T-cell (primary cell): ENCODE data around the gene GRPEL1. TPM values are rescaled to one million over a fixed set of nuclear protein-coding genes. Genes with fewer than 3 reads are reported as not detected.

Experiments
- ATAC-seq, 4 experiments: fragments of 200-7000 bp in 3 of 4; fragments of 150-1000 bp in 1 of 4; cut with Tn5 transposase; replicated peaks in 1 of 4; 1 replicate in 3 of 4; 2 replicates in 1 of 4; pipeline ENCODE4 v1.10.0; 2021; ENCODE audit warnings: moderate library complexity in 3 of 4, mild to moderate bottlenecking in 2 of 4, moderate number of reproducible peaks in 1 of 4
- CTCF ChIA-PET, 2 donors: fragments of 300-600 bp; sonication (Branson Sonifier 250); formaldehyde crosslinking; loops; one replicate each; lab custom pipeline; 2022; ENCODE audit warnings: antibody characterized with exemption in 2 of 2; lab: Charles Lee
- POLR2A ChIA-PET, 2 donors: fragments of 300-600 bp; sonication (Branson Sonifier 250); formaldehyde crosslinking; loops; one replicate each; lab custom pipeline; 2022; ENCODE audit warnings: antibody characterized with exemption in 2 of 2; lab: Charles Lee
- DNase-seq, 35 experiments: peaks; one replicate each; pipeline versions ENCODE4 v3.0.0 to v3.0.0-alpha.2; 2013 to 2023
- H3K27ac ChIP-seq: one replicate; pipeline ENCODE4 v1.5.1; 2013; ENCODE audit warnings: low read length
- H3K27me3 ChIP-seq, 2 experiments: replicated peaks in 1 of 2; 1 replicate in 1 of 2; 2 replicates in 1 of 2; pipeline versions ENCODE4 v1.6.1 to v1.7.0; 2013; ENCODE audit warnings: low read length in 1 of 2, mixed read lengths in 1 of 2; ENCODE audit not compliant: control insufficient read depth in 2 of 2, insufficient read depth in 2 of 2; ENCODE audit errors: extremely low read depth in 1 of 2
- H3K36me3 ChIP-seq, 2 donors: 1 replicate in 1 of 2; 2 replicates in 1 of 2; pipeline versions ENCODE4 v1.6.1 to v1.7.0; 2013; ENCODE audit warnings: low read length in 1 of 2; ENCODE audit not compliant: control insufficient read depth in 2 of 2, insufficient read depth in 1 of 2; ENCODE audit errors: extremely low read depth in 1 of 2
- H3K4me1 ChIP-seq, 2 experiments: 1 replicate in 1 of 2; 2 replicates in 1 of 2; pipeline versions ENCODE4 v1.6.1 to v1.7.0; 2013; ENCODE audit warnings: low read length in 2 of 2, mixed read lengths in 1 of 2; ENCODE audit not compliant: insufficient read depth in 2 of 2, control insufficient read depth in 1 of 2; ENCODE audit errors: extremely low read depth in 1 of 2
- H3K4me3 ChIP-seq, 2 donors: 1 replicate in 1 of 2; 2 replicates in 1 of 2; pipeline versions ENCODE4 v1.5.1 to v1.7.0; 2013; ENCODE audit warnings: mild to moderate bottlenecking in 2 of 2, low read length in 1 of 2, moderate library complexity in 1 of 2; ENCODE audit not compliant: control insufficient read depth in 1 of 2; ENCODE audit errors: extremely low read depth in 1 of 2
- H3K9me3 ChIP-seq: 2 replicates; pipeline ENCODE4 v1.7.0; 2013
- H3K27ac Mint-ChIP-seq, 2 donors: one replicate each; pipeline ENCODE4 v1.8.0; 2020 to 2021; ENCODE audit warnings: mild to moderate bottlenecking in 2 of 2, mixed read lengths in 2 of 2
- H3K27me3 Mint-ChIP-seq, 2 donors: one replicate each; pipeline ENCODE4 v1.8.0; 2021 to 2022; ENCODE audit warnings: mixed read lengths in 2 of 2
- H3K36me3 Mint-ChIP-seq: one replicate; pipeline ENCODE4 v1.8.0; 2021; ENCODE audit warnings: mixed read lengths
- H3K4me1 Mint-ChIP-seq, 3 donors: one replicate each; pipeline ENCODE4 v1.8.0; 2020 to 2022; ENCODE audit warnings: mixed read lengths in 3 of 3, mild to moderate bottlenecking in 1 of 3
- H3K4me3 Mint-ChIP-seq, 3 donors: one replicate each; pipeline ENCODE4 v1.8.0; 2020 to 2022; ENCODE audit warnings: mild to moderate bottlenecking in 3 of 3, mixed read lengths in 3 of 3, moderate library complexity in 3 of 3
- H3K9me3 Mint-ChIP-seq, 3 donors: one replicate each; pipeline ENCODE4 v1.8.0; 2020 to 2022; ENCODE audit warnings: mixed read lengths in 3 of 3
- WGBS: methylation state at CpG from one replicate; pipeline ENCODE4 v1.1.5; 2013; ENCODE audit warnings: missing lambda C conversion rate; ENCODE audit not compliant: insufficient coverage; 5-methylcytosine and 5-hydroxymethylcytosine counted together
- total RNA-seq, 35 experiments: library from RNA in 6 of 35; stranded (reverse) in 6 of 35; fragments of 120-200 nt in 1 of 35; gene quantifications; one replicate each; pipeline versions ENCODE4 v1.2.1 to v1.2.4 and lab custom pipeline; 2013 to 2026

The GRPEL1 gene
- total RNA-seq, 5 donors from 2014 or later (not counting 1 experiment from before 2014, with no cell fraction given) = 29.9 to 54.6 (median 36.8) TPM

DNA sequence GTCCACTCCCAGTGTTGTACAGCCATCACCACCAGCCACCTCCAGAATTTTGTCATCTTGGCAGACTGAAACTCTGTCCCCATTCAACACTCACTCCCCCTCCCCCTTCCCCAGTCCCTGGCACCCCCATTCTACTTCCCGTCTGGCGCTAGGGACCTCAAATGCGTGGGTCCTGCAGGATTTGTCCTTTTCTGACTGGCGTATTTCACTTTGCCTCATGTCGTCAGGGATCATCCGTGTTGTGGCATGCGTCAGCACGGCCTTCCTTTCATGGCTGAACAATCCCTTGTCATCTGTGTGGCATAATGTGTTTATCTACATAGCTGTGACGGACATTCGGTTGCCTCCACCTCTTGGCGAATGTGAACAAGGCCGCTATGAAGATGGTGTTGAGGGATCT, 19.2 kb downstream of the GRPEL1 start:
- H3K4me3 ChIP-seq = no peak overlapping the region
- ATAC-seq (no peak), DNase-seq (no peak)
- Mint-ChIP-seq H3K27ac (peak overlapping the region in 1 of 2 donors; percentile 79), H3K9me3 (no peaks in the 10 kb centered on the region), H3K36me3 (peaks cover 11% of the 10 kb centered on the region), H3K27me3 (no peaks in the 10 kb centered on the region), H3K4me3 (peak overlapping the region in 1 of 3 donors; percentile 40), H3K4me1 (peaks cover 63 to 75% (median 71%) of the 10 kb centered on the region in 3 donors)
- ChIA-PET POLR2A (no interaction called here), CTCF (no interaction called here)
- H3K27ac ChIP-seq = no peak overlapping the region
- H3K4me1 ChIP-seq = peaks cover 16 to 85% of the 10 kb centered on the region in 2 experiments
- no peaks in the 10 kb centered on the region for H3K9me3 ChIP-seq
- 100% methylated on average over 8 of the region's 12 CpGs for WGBS
- peaks cover 0 to 35% of the 10 kb centered on the region in 2 donors for H3K36me3 ChIP-seq
- H3K27me3 ChIP-seq = no peaks in the 10 kb centered on the region

DNA sequence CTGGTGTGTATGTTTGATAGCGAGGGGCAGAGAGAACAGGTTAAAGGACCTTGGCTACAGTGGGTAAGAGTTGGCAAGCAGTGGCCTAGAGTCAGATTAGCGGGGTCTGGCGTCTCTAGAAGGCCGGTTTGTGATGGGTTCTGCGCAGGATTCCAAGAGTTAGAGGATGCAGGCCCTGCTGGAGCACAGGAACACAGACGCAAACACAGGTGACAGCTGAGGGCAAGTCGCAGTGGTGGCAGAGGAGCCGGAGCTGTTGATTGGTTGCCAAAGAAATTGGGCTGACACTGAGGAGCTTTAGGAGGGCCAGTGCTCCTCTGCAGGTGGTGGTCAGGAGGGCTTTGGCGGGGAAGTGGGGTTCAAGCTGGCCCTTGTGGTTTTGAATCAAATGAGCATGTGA, 20.9 kb downstream of the GRPEL1 start:
- ChIA-PET POLR2A (interaction anchor here in 1 of 2 donors (0.6 kb wide), 1 partner anchor 20 kb away, joined by 4 read pairs; no protein-coding TSS in a partner anchor), CTCF (no interaction called here)
- Histone ChIP-seq H3K27me3 (no peaks in the 10 kb centered on the region), H3K9me3 (no peaks in the 10 kb centered on the region), H3K4me1 (peaks cover 16 to 76% of the 10 kb centered on the region in 2 experiments), H3K4me3 (no peak overlapping the region), H3K27ac (no peak overlapping the region), H3K36me3 (peaks cover 0 to 25% of the 10 kb centered on the region in 2 donors)
- 87% methylated on average over 9 of the region's 9 CpGs for WGBS
- Mint-ChIP-seq H3K4me3 (peak overlapping the region; percentile 4 to 91 (median 22)), H3K27ac (peak overlapping the region; percentile 17 to 81), H3K36me3 (peaks cover 10% of the 10 kb centered on the region), H3K9me3 (no peaks in the 10 kb centered on the region), H3K4me1 (peaks cover 58 to 66% (median 62%) of the 10 kb centered on the region in 3 donors), H3K27me3 (no peaks in the 10 kb centered on the region)
- DNase-seq = no peak
- ATAC-seq = no peak

DNA sequence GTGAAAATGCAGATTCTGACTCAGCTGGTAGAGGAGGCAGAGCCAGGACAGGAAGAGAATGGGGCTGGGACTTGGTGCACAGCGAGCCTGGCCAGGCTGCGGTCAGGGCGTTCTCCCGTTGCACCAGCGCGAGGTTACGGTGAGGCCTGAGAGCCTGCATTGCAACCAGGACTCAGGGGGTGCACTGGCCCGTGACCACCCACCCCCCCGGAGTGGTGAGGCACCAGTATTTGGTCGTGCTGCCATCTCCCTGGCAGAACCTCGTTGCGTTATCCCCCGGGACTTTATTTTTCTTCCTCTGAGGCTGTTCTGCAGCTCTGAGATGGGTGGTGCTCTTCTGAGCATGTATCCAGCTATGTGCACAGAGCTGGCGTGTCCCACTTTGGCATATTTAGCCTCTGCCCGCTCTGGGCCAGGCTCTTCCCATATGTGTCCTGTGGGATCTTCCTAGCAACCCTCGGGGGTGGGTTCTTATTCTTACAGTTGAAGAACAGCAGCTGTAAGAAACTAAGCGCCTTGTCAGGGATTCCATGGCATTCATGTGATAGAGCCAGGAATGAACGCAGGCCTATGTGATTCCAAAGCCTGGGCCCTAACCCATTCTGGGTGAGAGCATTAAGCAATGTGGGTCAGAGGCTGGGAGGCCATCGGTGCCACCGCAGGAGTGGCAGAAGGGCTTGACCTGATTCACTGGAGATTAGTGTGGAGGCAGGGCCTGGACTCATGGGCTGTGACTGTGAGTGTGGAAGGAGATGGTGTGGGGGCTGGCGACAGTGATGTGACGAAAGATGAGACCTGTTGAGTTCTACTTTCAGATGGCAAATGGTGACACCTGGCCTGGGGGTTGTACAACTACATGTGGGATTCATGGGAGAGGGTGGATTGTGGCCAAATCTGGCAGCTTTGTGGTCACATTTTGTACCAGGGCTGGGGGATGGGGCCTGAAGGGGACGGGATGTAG, 21.6 kb downstream of the GRPEL1 start:
- Histone ChIP-seq H3K27ac (no peak overlapping the region), H3K9me3 (no peaks in the 10 kb centered on the region), H3K36me3 (peaks cover 0 to 23% of the 10 kb centered on the region in 2 donors), H3K4me1 (peaks cover 16 to 76% of the 10 kb centered on the region in 2 experiments), H3K27me3 (no peaks in the 10 kb centered on the region), H3K4me3 (peak overlapping the region in 1 of 2 donors; percentile 5)
- ATAC-seq = no peak
- Mint-ChIP-seq H3K36me3 (peaks cover 10% of the 10 kb centered on the region), H3K4me3 (peak overlapping the region; percentile 85 to 91 (median 91)), H3K4me1 (peaks cover 64 to 71% (median 66%) of the 10 kb centered on the region in 3 donors), H3K9me3 (no peaks in the 10 kb centered on the region), H3K27me3 (no peaks in the 10 kb centered on the region), H3K27ac (peak overlapping the region; percentile 31 to 55)
- WGBS = 77% methylated on average over 16 of the region's 23 CpGs
- ChIA-PET POLR2A (interaction anchor here in 1 of 2 donors (0.6 kb wide), 1 partner anchor 21 kb away, joined by 4 read pairs; no protein-coding TSS in a partner anchor), CTCF (interaction anchor here (1.2 to 1.4 kb wide), 2 partner anchors 23 kb away, joined by 5 to 6 read pairs; partner anchors contain the start of gene GRPEL1 (in 1 of the 2))
- no peak for DNase-seq

DNA sequence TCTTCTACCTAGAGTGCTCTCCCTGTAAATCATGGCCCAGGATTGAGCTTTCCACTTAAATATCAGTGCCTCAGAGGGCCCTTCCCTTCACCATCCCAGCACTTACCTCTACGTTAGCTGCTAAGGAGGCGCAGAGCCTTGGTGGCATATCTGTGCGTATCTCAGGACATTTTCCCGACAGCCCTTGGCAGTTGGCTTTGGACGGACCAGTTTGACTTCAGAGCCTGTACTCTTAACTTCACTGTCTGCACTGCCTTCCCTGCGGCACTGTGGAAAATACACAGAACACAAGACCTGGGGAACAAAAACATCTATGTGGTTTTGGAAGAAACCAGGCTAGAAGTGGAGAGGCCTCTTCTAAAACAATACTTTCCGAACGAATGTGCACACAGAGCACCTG, 22.3 kb downstream of the GRPEL1 start:
- peak overlapping the region in 1 of 2 donors; percentile 65 for H3K27ac Mint-ChIP-seq
- WGBS = 88% methylated on average over 7 of the region's 8 CpGs

DNA sequence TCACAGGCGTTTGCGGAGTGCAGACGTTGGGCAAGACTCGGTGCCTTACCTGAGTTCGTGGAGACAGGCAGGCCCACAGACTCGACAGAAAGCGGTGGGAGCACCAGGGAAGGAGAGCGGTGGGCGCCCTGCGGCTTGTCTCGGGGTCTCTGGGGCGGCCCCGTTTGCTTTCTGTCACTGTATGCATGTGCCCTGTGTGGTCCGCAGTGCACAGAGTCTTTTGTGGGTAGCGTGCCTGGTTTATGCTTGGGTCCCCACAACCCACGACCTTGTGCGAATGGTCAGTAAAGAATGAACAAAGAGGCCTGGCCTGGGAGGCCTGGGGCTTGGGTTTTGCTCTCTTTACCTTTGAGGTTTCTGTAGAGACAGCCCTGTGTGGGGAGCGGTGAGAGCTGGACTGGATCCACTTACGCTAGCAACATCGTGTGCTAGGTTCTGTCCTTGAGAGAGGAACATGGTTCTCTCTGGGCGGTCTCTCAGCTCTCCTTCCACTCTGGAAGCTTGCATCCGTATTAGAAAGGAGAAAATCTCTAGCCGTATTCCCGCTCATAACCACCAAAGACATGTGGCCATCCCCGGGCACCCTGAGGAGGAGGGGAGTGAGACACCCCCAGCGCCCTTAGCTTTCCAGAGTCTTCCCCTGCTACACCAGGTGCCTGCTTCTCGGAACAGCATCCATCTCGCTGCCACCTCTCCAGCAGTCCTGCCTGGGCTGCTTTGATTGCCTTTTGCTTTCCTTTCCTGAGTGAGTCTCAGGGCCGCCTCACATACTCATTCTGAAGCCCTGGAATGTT, 23.5 kb downstream of the GRPEL1 start:
- POLR2A ChIA-PET = interaction anchor here (1.6 to 2.6 kb wide), 2 partner anchors 23 kb away, joined by 6 to 10 read pairs; partner anchors contain the start of gene GRPEL1 (in 1 of the 2)
- Histone ChIP-seq H3K27ac (peak overlapping the region; percentile 52), H3K36me3 (peaks cover 0 to 14% of the 10 kb centered on the region in 2 donors), H3K4me3 (peak overlapping the region; percentile 72 to 77), H3K4me1 (peaks cover 16 to 58% of the 10 kb centered on the region in 2 experiments), H3K9me3 (no peaks in the 10 kb centered on the region), H3K27me3 (no peaks in the 10 kb centered on the region)
- ATAC-seq (no peak), DNase-seq (no peak)
- Mint-ChIP-seq H3K27ac (peak overlapping the region; percentile 76), H3K9me3 (no peaks in the 10 kb centered on the region), H3K36me3 (peaks cover 10% of the 10 kb centered on the region), H3K27me3 (no peaks in the 10 kb centered on the region), H3K4me1 (peaks cover 56 to 59% (median 59%) of the 10 kb centered on the region in 3 donors), H3K4me3 (peak overlapping the region; percentile 85 to 91 (median 91))
- CTCF ChIA-PET = interaction anchor here (0.7 to 4.4 kb wide), 5 partner anchors 24 to 345 kb away, joined by 3 to 69 read pairs (median 6); partner anchors contain the start of gene GRPEL1 (in 2 of the 2)
- 24% methylated on average over 21 of the region's 29 CpGs for WGBS

More for the DNA sequence above, 22.3 kb downstream of the GRPEL1 start:
- no peaks in the 10 kb centered on the region for H3K9me3 Mint-ChIP-seq
- Histone ChIP-seq H3K9me3 (no peaks in the 10 kb centered on the region), H3K36me3 (peaks cover 0 to 21% of the 10 kb centered on the region in 2 donors), H3K27me3 (no peaks in the 10 kb centered on the region), H3K27ac (no peak overlapping the region), H3K4me1 (peaks cover 16 to 69% of the 10 kb centered on the region in 2 experiments), H3K4me3 (no peak overlapping the region)
- DNase-seq (no peak), ATAC-seq (no peak)
- no peaks in the 10 kb centered on the region for H3K27me3 Mint-ChIP-seq
- peak overlapping the region; percentile 85 to 91 (median 91) for H3K4me3 Mint-ChIP-seq
- CTCF ChIA-PET = interaction anchor here (1.2 to 1.4 kb wide), 2 partner anchors 23 to 24 kb away, joined by 5 to 6 read pairs; partner anchors contain the start of gene GRPEL1 (in 1 of the 2)
- POLR2A ChIA-PET = interaction anchor here in 1 of 2 donors (0.5 kb wide), 1 partner anchor 10 kb away, joined by 4 read pairs; no protein-coding TSS in a partner anchor
- peaks cover 64 to 68% (median 64%) of the 10 kb centered on the region in 3 donors for H3K4me1 Mint-ChIP-seq
- peaks cover 10% of the 10 kb centered on the region for H3K36me3 Mint-ChIP-seq
